GM19351 (cell line): Measurements from ENCODE around the gene SERPINA1.

ENCODE experiments used
- ATAC-seq: cut with Tn5 transposase; IDR thresholded peaks from one replicate; pipeline ENCODE4 v1.9.1; 2021; ENCODE audit warnings: mild to moderate bottlenecking, moderate library complexity; ENCODE audit not compliant: unreplicated experiment

Gene SERPINA1

GRCh38 chr14:94384342-94384741, 4.1 kb downstream of the SERPINA1 start:
- ATAC-seq, result no peak

- no peak for ATAC-seq
Observed at GRCh38 chr14:94383777-94384176, 4.6 kb downstream of the SERPINA1 start.

- ATAC-seq, result no peak
Observed at GRCh38 chr14:94382716-94383596, 5.4 kb downstream of the SERPINA1 start.

- no peak for ATAC-seq
Observed at GRCh38 chr14:94382099-94382715, 6.2 kb downstream of the SERPINA1 start.

GRCh38 chr14:94381149-94382030, 7.0 kb downstream of the SERPINA1 start:
- no peak for ATAC-seq

GRCh38 chr14:94380225-94381148, 7.9 kb downstream of the SERPINA1 start:
- ATAC-seq, result no peak

GRCh38 chr14:94379291-94380224, 8.8 kb downstream of the SERPINA1 start:
- no peak for ATAC-seq

- no peak for ATAC-seq
Observed at GRCh38 chr14:94378527-94379290, 9.7 kb downstream of the SERPINA1 start.

GRCh38 chr14:94377866-94378470, 10.4 kb downstream of the SERPINA1 start:
- no peak for ATAC-seq

- no peak for ATAC-seq
Observed at GRCh38 chr14:94376976-94377865, 11.2 kb downstream of the SERPINA1 start.

- ATAC-seq, result no peak
Observed at GRCh38 chr14:94376108-94376975, 12.1 kb downstream of the SERPINA1 start.

- ATAC-seq, result no peak
Observed at GRCh38 chr14:94375552-94376107, 12.8 kb downstream of the SERPINA1 start.

GRCh38 chr14:94374749-94375260, 13.6 kb downstream of the SERPINA1 start:
- ATAC-seq, result no peak

- ATAC-seq, result no peak
Observed at GRCh38 chr14:94374116-94374515, 14.3 kb downstream of the SERPINA1 start.

GRCh38 chr14:94373708-94374107, 14.7 kb downstream of the SERPINA1 start:
- no peak for ATAC-seq
